OCI-LY3 (cell line): Measurements from ENCODE around the gene TLE4.

ENCODE experiments used
- H2AFZ ChIP-seq: fragments of 200-600, 300-600 bp; shearing (Covaris generic); 2 replicates; pipeline ENCODE4 v1.6.0; 2014; ENCODE audit warnings: antibody characterized with exemption, low read depth, low read length
- H3K27ac ChIP-seq: fragments of 200-600, 300-600 bp; sonication (generic); 2 replicates; pipeline ENCODE4 v1.5.1; 2014; ENCODE audit warnings: mild to moderate bottlenecking, low read length, moderate library complexity, mixed read lengths
- H3K27me3 ChIP-seq: fragments of 200-600, 300-600 bp; sonication (generic); 2 replicates; pipeline ENCODE4 v1.6.1; 2014; ENCODE audit warnings: low read depth, low read length, mixed read lengths
- H3K36me3 ChIP-seq: fragments of 200-600, 300-600 bp; sonication (generic); replicated peaks from 2 replicates; pipeline ENCODE3; 2014; ENCODE audit warnings: low read depth, low read length, mixed read lengths
- H3K4me1 ChIP-seq: fragments of 300-600, 200-600 bp; sonication (generic); 2 replicates; pipeline ENCODE4 v1.6.1; 2014; ENCODE audit warnings: low read length, mixed read lengths
- H3K4me2 ChIP-seq: fragments of 200-600, 300-600 bp; sonication (generic); 2 replicates; pipeline ENCODE4 v1.6.1; 2014; ENCODE audit warnings: low read length, mixed read lengths
- H3K4me3 ChIP-seq: fragments of 300-600, 200-600 bp; sonication (generic); 2 replicates; pipeline ENCODE4 v1.5.1; 2014; ENCODE audit warnings: antibody characterized with exemption, mild to moderate bottlenecking, low read length, moderate library complexity
- H3K79me2 ChIP-seq: fragments of 300-600, 200-600 bp; shearing (Covaris generic); 2 replicates; pipeline ENCODE4 v1.6.1; 2014; ENCODE audit warnings: mild to moderate bottlenecking, low read length, mixed read lengths
- H3K9ac ChIP-seq: fragments of 300-600, 200-600 bp; shearing (Covaris generic); 2 replicates; pipeline ENCODE4 v1.6.0; 2014; ENCODE audit warnings: mild to moderate bottlenecking, low read length, moderate library complexity
- H3K9me3 ChIP-seq: fragments of 200-600, 300-600 bp; shearing (Covaris generic); 2 replicates; pipeline ENCODE4 v1.6.1; 2014; ENCODE audit warnings: low read length, mixed read lengths; ENCODE audit not compliant: insufficient read depth
- H4K20me1 ChIP-seq: fragments of 200-600, 300-600 bp; sonication (generic); 2 replicates; pipeline ENCODE4 v1.6.1; 2016; ENCODE audit warnings: low read length, mixed read lengths; ENCODE audit not compliant: insufficient read depth
- CTCF ChIP-seq: fragments of 200-600, 300-600 bp; sonication (generic); IDR thresholded peaks from 2 replicates; pipeline ENCODE4 v1.5.1; 2014; ENCODE audit warnings: antibody characterized with exemption, low read length, low read depth
- EZH2phosphoT487 ChIP-seq: fragments of 200-600 bp; shearing (Covaris generic); IDR thresholded peaks from 2 replicates; pipeline ENCODE4 v1.6.1; 2018; ENCODE audit warnings: antibody characterized with exemption, mixed run types, low read depth

TLE4 gene

DNA sequence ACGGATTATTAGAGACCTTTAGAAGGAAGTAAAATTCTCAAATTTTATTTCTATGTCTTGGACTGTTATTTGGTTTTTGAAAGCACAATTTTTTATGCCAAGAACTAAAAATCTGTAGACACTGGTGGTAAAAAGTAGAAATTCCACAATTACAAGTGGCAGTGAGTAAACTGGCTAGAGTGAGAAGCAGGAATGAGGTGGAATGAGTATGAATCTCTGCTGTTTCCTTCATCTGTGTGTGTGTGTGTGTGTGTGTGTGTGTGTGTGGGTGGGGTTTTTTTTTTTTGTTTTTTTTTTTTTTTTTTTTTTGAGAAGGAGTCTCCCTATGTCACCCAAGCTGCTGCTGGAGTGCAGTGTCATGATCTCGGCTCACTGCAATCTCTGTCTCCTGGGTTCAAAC is 94.2 kb downstream of the TLE4 start:
- Histone ChIP-seq H3K4me2 (no peak overlapping the region), H3K9me3 (no peaks in the 10 kb centered on the region), H3K27ac (no peak overlapping the region), H3K4me1 (peaks cover 7% of the 10 kb centered on the region; the same call in 1 of the 2 replicates), H2AFZ (no peak overlapping the region), H3K9ac (no peak overlapping the region), H3K4me3 (no peak overlapping the region), H3K36me3 (no peaks in the 10 kb centered on the region), H4K20me1 (no peaks in the 10 kb centered on the region), H3K79me2 (no peaks in the 10 kb centered on the region), H3K27me3 (no peaks in the 10 kb centered on the region)
- TF ChIP-seq CTCF: no peak
- no peak for TF ChIP-seq EZH2phosphoT487

DNA sequence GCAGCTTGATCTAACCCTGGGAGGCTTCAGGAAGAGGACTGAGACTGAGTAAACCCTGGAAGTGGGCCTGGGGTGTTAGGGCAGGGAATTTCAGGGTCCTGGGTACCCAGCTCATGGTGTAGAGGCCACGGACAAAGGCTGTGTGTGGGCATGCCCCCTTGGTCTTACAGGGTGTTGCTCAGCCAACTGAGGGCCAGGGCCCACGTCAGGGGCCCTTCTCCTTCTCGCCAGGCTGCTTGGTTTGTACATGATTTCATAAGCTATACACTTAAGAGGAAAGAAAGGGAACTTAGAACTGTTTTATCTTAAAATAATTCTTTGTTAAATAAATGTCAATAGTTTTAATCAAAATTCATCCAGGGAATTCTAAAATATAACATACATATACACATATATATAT is 95.4 kb downstream of the TLE4 start:
- no peaks in the 10 kb centered on the region for H3K79me2 ChIP-seq
- TF ChIP-seq EZH2phosphoT487 (no peak), CTCF (no peak)
- no peak overlapping the region for H2AFZ ChIP-seq
- no peak overlapping the region for H3K9ac ChIP-seq
- no peak overlapping the region for H3K4me3 ChIP-seq
- no peaks in the 10 kb centered on the region for H4K20me1 ChIP-seq
- no peaks in the 10 kb centered on the region for H3K27me3 ChIP-seq
- H3K36me3 ChIP-seq: no peaks in the 10 kb centered on the region
- peaks cover 7% of the 10 kb centered on the region; the same call in 1 of the 2 replicates for H3K4me1 ChIP-seq
- H3K4me2 ChIP-seq: no peak overlapping the region
- H3K27ac ChIP-seq: no peak overlapping the region
- no peaks in the 10 kb centered on the region for H3K9me3 ChIP-seq

DNA sequence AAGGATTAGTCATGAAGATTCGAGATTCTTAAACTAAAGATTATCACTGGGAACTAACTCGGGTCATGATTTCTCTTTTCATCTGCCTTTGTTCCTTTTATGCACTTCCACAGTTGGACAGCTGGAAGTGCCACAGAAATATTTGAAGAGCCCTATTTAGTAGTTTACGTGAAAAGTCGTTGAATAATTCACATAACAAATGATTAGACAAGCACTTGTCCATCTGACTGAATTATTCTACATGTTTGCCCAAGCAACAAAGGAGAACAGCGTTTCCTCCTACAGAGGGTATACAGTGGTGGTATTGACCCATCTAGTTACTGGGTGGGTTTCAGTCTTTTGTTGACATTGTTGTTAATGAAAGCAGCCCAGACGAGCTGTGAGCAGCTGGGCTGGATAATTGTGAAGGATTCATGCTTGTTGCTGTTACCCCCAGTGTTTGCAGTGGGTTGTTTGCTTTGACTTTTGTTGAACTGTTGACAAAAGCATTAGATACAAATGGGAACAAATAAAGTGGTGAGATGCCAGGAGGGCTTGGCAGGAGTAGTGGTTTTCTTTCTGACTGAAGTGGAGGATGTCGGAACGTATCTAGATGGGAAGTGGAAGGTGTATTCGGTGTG is 96.2 kb downstream of the TLE4 start:
- Histone ChIP-seq H3K79me2 (no peaks in the 10 kb centered on the region), H3K4me2 (no peak overlapping the region), H3K9me3 (no peaks in the 10 kb centered on the region), H3K36me3 (no peaks in the 10 kb centered on the region), H3K9ac (no peak overlapping the region), H4K20me1 (no peaks in the 10 kb centered on the region), H3K27me3 (no peaks in the 10 kb centered on the region), H3K4me3 (no peak overlapping the region), H3K4me1 (peaks cover 7% of the 10 kb centered on the region; the same call in 1 of the 2 replicates), H2AFZ (no peak overlapping the region), H3K27ac (no peak overlapping the region)
- TF ChIP-seq CTCF (no peak), EZH2phosphoT487 (no peak)

DNA sequence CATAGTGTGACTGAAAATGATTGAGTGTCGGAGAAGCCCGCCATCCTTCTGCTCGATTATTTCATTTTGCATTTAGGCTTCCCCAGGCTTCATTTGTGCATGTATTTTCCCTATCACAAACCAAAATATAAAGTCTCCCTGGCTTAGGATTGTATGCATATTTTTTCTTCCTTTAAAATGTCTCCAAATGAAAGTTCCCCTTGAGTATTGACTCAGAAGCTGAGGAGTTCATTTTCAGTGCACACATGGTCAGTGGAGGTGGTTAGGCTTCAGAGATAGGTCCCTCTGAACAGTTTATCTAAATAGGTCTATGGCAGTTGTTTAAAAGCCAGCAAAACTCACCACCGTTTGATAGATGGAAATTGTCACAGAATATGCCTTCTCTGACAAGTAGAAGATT is 97.2 kb downstream of the TLE4 start:
- peaks cover 14% of the 10 kb centered on the region for H3K4me1 ChIP-seq
- no peak overlapping the region for H3K4me2 ChIP-seq
- no peak overlapping the region for H3K4me3 ChIP-seq
- no peak overlapping the region for H3K27ac ChIP-seq
- H4K20me1 ChIP-seq: no peaks in the 10 kb centered on the region
- H2AFZ ChIP-seq: no peak overlapping the region
- H3K9ac ChIP-seq: no peak overlapping the region
- H3K36me3 ChIP-seq: no peaks in the 10 kb centered on the region
- H3K9me3 ChIP-seq: no peaks in the 10 kb centered on the region
- no peaks in the 10 kb centered on the region for H3K79me2 ChIP-seq
- no peaks in the 10 kb centered on the region for H3K27me3 ChIP-seq
- no peak for TF ChIP-seq CTCF
- TF ChIP-seq EZH2phosphoT487: no peak
